ENCODE data around the gene GON4L. TPM values are rescaled to one million over a fixed set of nuclear protein-coding genes. Genes with fewer than 3 reads are reported as not detected.

Gene GON4L
- total and polyA plus RNA-seq, 2 of the 4 experiments (the other 2 are of a cell fraction) = 21.2 to 30.3 TPM

- no peak for TF ChIP-seq FOS (IDR thresholded peaks at IDR 0.05; ENCODE audit: low read depth, low read length)
These were observed 27.3 kb upstream of the GON4L start (continued) for GRCh38 chr1:155884031-155884960.

- peaks cover 10% of the 10 kb centered on the region for H3K36me3 ChIP-seq (ENCODE audit: control insufficient read depth, insufficient read depth, low read length)
- no peak overlapping the region for H3K4me3 ChIP-seq (ENCODE audit: insufficient read depth, low read depth, low read length)
- POLR2A ChIA-PET (ENCODE audit: unreplicated experiment) = no interaction called here
- H2BK15ac ChIP-seq (ENCODE audit: low read depth, low read length) = no peak overlapping the region
- no peaks in the 10 kb centered on the region for H4K20me1 ChIP-seq (ENCODE audit: insufficient read depth, low read length)
- dilution Hi-C loops (cut with HindIII; ENCODE audit: low sequenced_read_pairs, unreplicated experiment) = no loop called here
- intact Hi-C loops (cut with micrococcal nuclease) = no loop called here
- H3K18ac ChIP-seq (ENCODE audit: low read depth, low read length) = no peak overlapping the region
- H2BK120ac ChIP-seq (ENCODE audit: low read depth, low read length) = no peak overlapping the region
- no TSS peak for BruUV-seq (replicated peaks)
- H3K9ac ChIP-seq (ENCODE audit: low read depth, low read length) = no peak overlapping the region
- H4K91ac ChIP-seq (ENCODE audit: insufficient read depth, low read depth, low read length) = no peak overlapping the region
- CTCF ChIA-PET = interaction anchor here (0.7 to 2.0 kb wide), 2 partner anchors 9 to 11 kb away, joined by 3 to 4 read pairs; no protein-coding TSS in a partner anchor
- H3K56ac ChIP-seq (ENCODE audit: extremely low read depth, insufficient read depth, low read length) = no peak overlapping the region
- no peak overlapping the region for H4K8ac ChIP-seq (ENCODE audit: low read depth in 2 of 2, low read length in 2 of 2)
- no peak overlapping the region for H2AK5ac ChIP-seq (ENCODE audit: low read depth, low read length)
- H4K5ac ChIP-seq (ENCODE audit: low read depth, low read length) = no peak overlapping the region
- peaks cover 10% of the 10 kb centered on the region for H3K4me1 ChIP-seq (ENCODE audit: control insufficient read depth, insufficient read depth, low read length)
- no peak overlapping the region for H2AK9ac ChIP-seq (replicated peaks; ENCODE audit: low read depth, low read length, poor library complexity)
- in situ Hi-C loops (cut with MboI; ENCODE audit: low sequenced_read_pairs) = no loop called here
- H3K79me1 ChIP-seq (ENCODE audit: low read depth in 1 of 2, low read length in 2 of 2) = peaks cover 0 to 6% of the 10 kb centered on the region in 2 experiments; a peak in 3 of 4 replicates
- no peak overlapping the region for H3K23ac ChIP-seq (ENCODE audit: low read depth, low read length)
- no peak overlapping the region for H2AFZ ChIP-seq (replicated peaks; ENCODE audit: low read length, poor library complexity)
- H2BK5ac ChIP-seq (ENCODE audit: low read depth, low read length, poor library complexity, severe bottlenecking) = no peak overlapping the region
- H3K4me2 ChIP-seq (ENCODE audit: low read depth, low read length) = no peak overlapping the region
- WGBS, 2 experiments (ENCODE audit: extremely low coverage in 2 of 2, insufficient read length in 1 of 2) = no CpG with 5 or more reads among the region's 2 CpGs
- no peak overlapping the region for H3K4ac ChIP-seq (ENCODE audit: low read depth, low read length)
- no peak overlapping the region for H3K14ac ChIP-seq (replicated peaks; ENCODE audit: low read depth, low read length)
- no peaks in the 10 kb centered on the region for H3K9me1 ChIP-seq (ENCODE audit: insufficient read depth, low read length)
- H3K27me3 ChIP-seq (ENCODE audit: control insufficient read depth, insufficient read depth, low read length) = no peaks in the 10 kb centered on the region
- no peak for DNase-seq
- no peak overlapping the region for H3K27ac ChIP-seq (ENCODE audit: insufficient read depth, low read length)
- H3K9me3 ChIP-seq (ENCODE audit: control insufficient read depth, insufficient read depth, low read length) = no peaks in the 10 kb centered on the region
- no peak for ATAC-seq (ENCODE audit: low read depth)
- H2BK20ac ChIP-seq (ENCODE audit: low read depth, low read length) = no peak overlapping the region
- no peak for TF ChIP-seq FOS (IDR thresholded peaks at IDR 0.05; ENCODE audit: low read depth, low read length)
- no peak for TF ChIP-seq MAFK (IDR thresholded peaks at IDR 0.05; ENCODE audit: low read depth, low read length)
- TF ChIP-seq CTCF (conservative IDR thresholded peaks at IDR 0.05; ENCODE audit: low read depth, low read length) = no peak
- TF ChIP-seq POLR2A (IDR thresholded peaks at IDR 0.05; ENCODE audit: low read depth, low read length) = no peak
- TF ChIP-seq MAZ (IDR thresholded peaks at IDR 0.05; ENCODE audit: borderline replicate concordance, low read depth, low read length) = no peak
- TF ChIP-seq SMC3 (IDR thresholded peaks at IDR 0.05; ENCODE audit: low read depth, low read length) = no peak
- TF ChIP-seq RAD21 (IDR thresholded peaks at IDR 0.05; ENCODE audit: low read length) = no peak
- TF ChIP-seq ELK1 (IDR thresholded peaks at IDR 0.05; ENCODE audit: borderline replicate concordance, low read depth, low read length) = no peak
- no peak for TF ChIP-seq NFE2L2 (IDR thresholded peaks at IDR 0.05; ENCODE audit: low read depth, low read length)
- TF ChIP-seq RCOR1 (IDR thresholded peaks at IDR 0.05; ENCODE audit: insufficient replicate concordance, low read length) = no peak
- TF ChIP-seq USF2 (IDR thresholded peaks at IDR 0.05; ENCODE audit: low read depth, low read length) = no peak
- no peak for TF ChIP-seq BHLHE40 (IDR thresholded peaks at IDR 0.05; ENCODE audit: low read depth, low read length)
These were observed 25.8 kb upstream of the GON4L start for GRCh38 chr1:155882766-155883165.

All from IMR-90 (cell line).